Activated gamma-delta T cell treated with anti-CD3 and anti-CD28 coated beads, Interleukin-2, amount 50 U/mL, for 16 hours (primary cell): Measurements from ENCODE around the gene SAMD5.

Experiments
- DNase-seq: peaks from one replicate; pipeline ENCODE4 v3.0.0-alpha.2; 2020; ENCODE audit warnings: low read depth

SAMD5 gene

GRCh38 chr6:147567141-147567805, 58.8 kb downstream of the SAMD5 start:
- no peak for DNase-seq

- no peak for DNase-seq
These were observed 61.3 kb downstream of the SAMD5 start for GRCh38 chr6:147569788-147570187.

GRCh38 chr6:147570681-147571080, 62.2 kb downstream of the SAMD5 start:
- DNase-seq = no peak

GRCh38 chr6:147577488-147577887, 69.0 kb downstream of the SAMD5 start:
- no peak for DNase-seq

- DNase-seq = no peak
These were observed 69.7 kb downstream of the SAMD5 start for GRCh38 chr6:147578159-147578558.

GRCh38 chr6:147578883-147579282, 70.4 kb downstream of the SAMD5 start:
- no peak for DNase-seq

GRCh38 chr6:147579667-147580066, 71.2 kb downstream of the SAMD5 start:
- no peak for DNase-seq

- no peak for DNase-seq
These were observed 74.5 kb downstream of the SAMD5 start for GRCh38 chr6:147582991-147583390.

- no peak for DNase-seq
These were observed 76.8 kb downstream of the SAMD5 start for GRCh38 chr6:147585256-147585655.

GRCh38 chr6:147586044-147586443, 77.6 kb downstream of the SAMD5 start:
- no peak for DNase-seq

- no peak for DNase-seq
These were observed 79.4 kb downstream of the SAMD5 start for GRCh38 chr6:147587907-147588306.

GRCh38 chr6:147588469-147588868, 80.0 kb downstream of the SAMD5 start:
- DNase-seq = no peak

GRCh38 chr6:147589739-147590250, 81.3 kb downstream of the SAMD5 start:
- no peak for DNase-seq

- no peak for DNase-seq
These were observed 87.5 kb downstream of the SAMD5 start for GRCh38 chr6:147595961-147596360.

- DNase-seq = no peak
These were observed 95.0 kb downstream of the SAMD5 start for GRCh38 chr6:147603392-147604081.

GRCh38 chr6:147604373-147604772, 95.9 kb downstream of the SAMD5 start:
- no peak for DNase-seq

GRCh38 chr6:147611992-147612391, 103.5 kb downstream of the SAMD5 start:
- DNase-seq = no peak

- DNase-seq = no peak
These were observed 106.0 kb downstream of the SAMD5 start for GRCh38 chr6:147614501-147614900.

- no peak for DNase-seq
These were observed 107.4 kb downstream of the SAMD5 start for GRCh38 chr6:147615659-147616456.

GRCh38 chr6:147617366-147617765, 108.9 kb downstream of the SAMD5 start:
- DNase-seq = no peak

- DNase-seq = no peak
These were observed 110.0 kb downstream of the SAMD5 start for GRCh38 chr6:147618457-147618856.

- no peak for DNase-seq
These were observed 110.4 kb downstream of the SAMD5 start for GRCh38 chr6:147618927-147619326.
